Adrenal gland (tissue), 12 donors: ENCODE measurements around the gene DNASE1L2. TPM values are rescaled to one million over a fixed set of nuclear protein-coding genes. Genes with fewer than 3 reads are reported as not detected.

ENCODE experiments used
- DNase-seq, 7 donors: peaks; one replicate each; pipeline ENCODE4 v3.0.0-alpha.2; 2019 to 2020
- H3K27ac ChIP-seq, 5 donors: fragments of 200-600 bp; sonication (generic) in 4 of 5; 1 replicate in 3 of 5; 2 replicates in 2 of 5; pipeline versions ENCODE4 v1.5.1 to v1.8.0; 2016 to 2020; ENCODE audit warnings: mild to moderate bottlenecking in 1 of 5
- H3K27me3 ChIP-seq: fragments of 200-600 bp; 2 replicates; pipeline ENCODE4 v1.8.0; 2021
- H3K36me3 ChIP-seq, 2 donors: fragments of 200-600 bp; replicated peaks in 1 of 2; 1 replicate in 1 of 2; 2 replicates in 1 of 2; pipeline versions ENCODE4 v1.5.1 to v1.8.0; 2018 to 2022
- H3K4me1 ChIP-seq, 2 donors: fragments of 200-600 bp; replicated peaks in 1 of 2; 1 replicate in 1 of 2; 2 replicates in 1 of 2; pipeline versions ENCODE4 v1.5.1 to v1.8.0; 2018 to 2021
- H3K4me3 ChIP-seq, 4 donors: fragments of 200-600 bp; sonication (generic) in 3 of 4; one replicate each; pipeline ENCODE4 v1.5.1; 2016 to 2018
- H3K9me3 ChIP-seq, 3 donors: fragments of 200-600 bp; sonication (generic) in 1 of 3; replicated peaks in 1 of 3; 1 replicate in 2 of 3; 2 replicates in 1 of 3; pipeline versions ENCODE4 v1.5.1 to v1.8.0; 2016 to 2021
- POLR2A ChIP-seq, 2 donors: fragments of 450-650 bp; IDR thresholded peaks; one replicate each; pipeline ENCODE4 v1.6.1; 2017; ENCODE audit warnings: antibody characterized with exemption in 2 of 2, mild to moderate bottlenecking in 2 of 2, moderate library complexity in 1 of 2
- WGBS, 4 donors: extraction: QIAGEN DNeasy Blood & Tissue Kit in 2 of 4; methylation state at CpG; one replicate each; pipeline versions ENCODE4 v1.1.5 to v1.1.7; 2013 to 2017; 5-methylcytosine and 5-hydroxymethylcytosine counted together
- intact Hi-C, 2 donors: fragments of 100-400 bp; cut with DNase I; formaldehyde crosslinking; loops; one replicate each; pipeline versions ENCODE4 v1.14.1 to v1.15.0; 2022 to 2023
- polyA plus RNA-seq, 3 donors: library from polyadenylated mRNA; stranded (reverse); fragments of 200-250 nt in 2 of 3; fragments of 350-450 nt in 1 of 3; fragmentation: Illumina TruSeq in 1 of 3; extraction: RNeasy Lipid Tissue Mini Kit (QIAGEN cat#74804) in 1 of 3; gene quantifications; one replicate each; pipeline ENCODE4 v1.2.3, GENCODE V29; 2013 to 2014
- total RNA-seq, 9 donors: library from RNA; depleted of rRNA in 4 of 9; stranded (reverse); fragments of >200 nt in 4 of 9; fragments of 120-200 nt in 1 of 9; fragmentation: NEBNext Ultra II Directional in 1 of 9; extraction: Animal tissue kit (Norgen Biotek cat#: 25700) in 1 of 9; gene quantifications; one replicate each; pipeline versions ENCODE4 v1.1.0 to v1.2.4, GENCODE V29; 2013 to 2023
- TF ChIP-seq, protein P1 (sequence below), 6 experiments: fragments of 450-650 bp in 4 of 6; fragments of 200-600 bp in 2 of 6; sonication (generic) in 1 of 6; IDR thresholded peaks; 1 replicate in 5 of 6; 2 replicates in 1 of 6; pipeline versions ENCODE4 v1.5.1 to v1.8.0; 2016 to 2021; ENCODE audit warnings: antibody characterized with exemption in 6 of 6, mild to moderate bottlenecking in 2 of 6, moderate library complexity in 1 of 6
- donor health status: healthy with polysubstance abuse.
- donor health status: Bipolar disorder and iron deficiency.
- donor health status: DM: yes; HTN: yes; CAD: no.
- donor health status: DM: no; HTN: no; CAD: no.
- donor health status: DM: no; HTN: no; CAD: no.
- donor health status: DM: yes; HTN: yes; CAD: no.

The DNASE1L2 gene
- total and polyA plus RNA-seq, 12 donors, result 0.25 to 6.0 (median 0.89) TPM; not detected in 2

DNA sequence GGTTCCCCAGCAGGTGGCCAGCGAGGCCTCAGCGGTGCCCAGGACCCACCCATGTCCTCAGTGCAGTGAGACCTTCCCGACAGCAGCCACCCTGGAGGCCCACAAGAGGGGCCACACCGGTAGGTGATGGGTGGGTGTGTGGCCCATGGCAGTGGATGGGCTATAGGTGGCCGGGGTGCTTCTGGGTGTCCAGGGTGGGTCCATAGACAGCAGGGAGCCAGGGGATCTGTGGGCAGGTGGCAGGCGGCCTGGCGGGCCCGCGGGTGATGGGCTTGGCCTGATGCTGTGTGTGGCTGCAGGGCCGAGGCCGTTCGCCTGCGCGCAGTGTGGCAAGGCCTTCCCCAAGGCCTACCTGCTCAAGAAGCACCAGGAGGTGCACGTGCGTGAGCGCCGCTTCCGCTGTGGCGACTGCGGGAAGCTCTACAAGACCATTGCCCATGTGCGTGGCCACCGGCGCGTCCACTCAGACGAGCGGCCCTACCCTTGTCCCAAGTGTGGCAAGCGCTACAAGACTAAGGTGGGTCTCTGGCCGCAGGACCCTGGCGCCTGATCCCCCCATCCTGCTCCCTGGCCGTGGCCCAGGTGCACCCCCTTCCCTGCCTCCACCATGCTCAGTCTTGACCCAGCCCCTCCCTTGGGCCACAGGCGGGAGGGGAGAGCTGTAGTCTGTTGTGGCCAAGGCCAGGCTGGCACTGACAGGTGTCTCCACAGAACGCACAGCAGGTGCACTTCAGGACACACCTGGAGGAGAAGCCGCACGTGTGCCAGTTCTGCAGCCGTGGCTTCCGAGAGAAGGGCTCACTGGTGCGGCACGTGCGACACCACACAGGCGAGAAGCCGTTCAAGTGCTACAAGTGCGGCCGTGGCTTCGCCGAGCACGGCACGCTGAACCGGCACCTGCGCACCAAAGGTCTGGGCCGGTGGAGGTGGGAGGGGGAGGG is 2.1 kb upstream of the DNASE1L2 start:
- H3K27ac ChIP-seq, result no peak overlapping the region
- peaks cover 12 to 23% of the 10 kb centered on the region in 2 donors for H3K4me1 ChIP-seq
- H3K27me3 ChIP-seq, result peaks cover 9% of the 10 kb centered on the region
- no peaks in the 10 kb centered on the region for H3K9me3 ChIP-seq
- TF ChIP-seq, protein P1, sequence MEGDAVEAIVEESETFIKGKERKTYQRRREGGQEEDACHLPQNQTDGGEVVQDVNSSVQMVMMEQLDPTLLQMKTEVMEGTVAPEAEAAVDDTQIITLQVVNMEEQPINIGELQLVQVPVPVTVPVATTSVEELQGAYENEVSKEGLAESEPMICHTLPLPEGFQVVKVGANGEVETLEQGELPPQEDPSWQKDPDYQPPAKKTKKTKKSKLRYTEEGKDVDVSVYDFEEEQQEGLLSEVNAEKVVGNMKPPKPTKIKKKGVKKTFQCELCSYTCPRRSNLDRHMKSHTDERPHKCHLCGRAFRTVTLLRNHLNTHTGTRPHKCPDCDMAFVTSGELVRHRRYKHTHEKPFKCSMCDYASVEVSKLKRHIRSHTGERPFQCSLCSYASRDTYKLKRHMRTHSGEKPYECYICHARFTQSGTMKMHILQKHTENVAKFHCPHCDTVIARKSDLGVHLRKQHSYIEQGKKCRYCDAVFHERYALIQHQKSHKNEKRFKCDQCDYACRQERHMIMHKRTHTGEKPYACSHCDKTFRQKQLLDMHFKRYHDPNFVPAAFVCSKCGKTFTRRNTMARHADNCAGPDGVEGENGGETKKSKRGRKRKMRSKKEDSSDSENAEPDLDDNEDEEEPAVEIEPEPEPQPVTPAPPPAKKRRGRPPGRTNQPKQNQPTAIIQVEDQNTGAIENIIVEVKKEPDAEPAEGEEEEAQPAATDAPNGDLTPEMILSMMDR (IDR thresholded peaks at IDR 0.05), result no peak
- TF ChIP-seq POLR2A (IDR thresholded peaks at IDR 0.05), result no peak
- H3K36me3 ChIP-seq, result peaks cover 0 to 61% of the 10 kb centered on the region in 2 donors
- no peak for DNase-seq
- WGBS, 4 donors, result 95 to 98% (median 96%) methylated on average over 21 to 51 of the region's 51 CpGs; no CpG with 5 or more reads in 1 of the 4 donors
- intact Hi-C loops, result no loop called here
- H3K4me3 ChIP-seq, result no peak overlapping the region

DNA sequence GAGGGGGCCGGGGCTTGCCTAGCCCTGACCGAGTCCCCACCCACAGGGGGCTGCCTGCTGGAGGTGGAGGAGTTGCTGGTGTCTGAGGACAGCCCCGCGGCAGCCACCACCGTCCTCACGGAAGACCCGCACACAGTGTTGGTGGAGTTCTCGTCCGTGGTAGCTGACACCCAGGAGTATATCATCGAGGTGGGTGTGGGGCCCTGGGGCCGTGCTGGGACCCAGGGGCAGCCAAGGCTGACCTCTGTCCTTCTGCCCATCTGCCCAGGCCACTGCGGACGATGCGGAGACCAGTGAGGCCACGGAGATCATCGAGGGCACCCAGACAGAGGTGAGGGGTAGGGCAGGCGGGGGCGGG is 1.5 kb upstream of the DNASE1L2 start:
- no peak overlapping the region for H3K4me3 ChIP-seq
- H3K9me3 ChIP-seq, result no peaks in the 10 kb centered on the region
- DNase-seq, result no peak
- TF ChIP-seq, protein P1 (IDR thresholded peaks at IDR 0.05), result no peak
- TF ChIP-seq POLR2A (IDR thresholded peaks at IDR 0.05), result no peak
- no peak overlapping the region for H3K27ac ChIP-seq
- H3K27me3 ChIP-seq, result peaks cover 9% of the 10 kb centered on the region
- peaks cover 12 to 23% of the 10 kb centered on the region in 2 donors for H3K4me1 ChIP-seq
- intact Hi-C loops, result no loop called here
- WGBS, 4 donors, result 92 to 100% (median 93%) methylated on average over 7 to 18 of the region's 18 CpGs
- H3K36me3 ChIP-seq, result peaks cover 0 to 55% of the 10 kb centered on the region in 2 donors

DNA sequence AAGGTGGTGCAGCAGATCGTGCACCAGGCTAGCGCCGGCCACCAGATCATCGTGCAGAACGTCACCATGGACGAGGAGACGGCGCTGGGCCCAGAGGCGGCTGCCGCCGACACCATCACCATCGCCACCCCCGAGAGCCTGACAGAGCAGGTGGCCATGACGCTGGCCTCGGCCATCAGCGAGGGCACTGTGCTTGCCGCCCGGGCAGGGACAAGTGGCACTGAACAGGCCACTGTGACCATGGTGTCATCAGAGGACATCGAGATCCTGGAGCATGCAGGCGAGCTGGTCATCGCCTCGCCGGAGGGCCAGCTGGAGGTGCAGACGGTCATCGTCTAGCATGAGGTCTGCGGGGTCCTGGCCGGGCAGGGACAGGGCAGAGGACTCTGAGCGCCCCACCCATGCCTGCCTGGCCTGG is 1.0 kb upstream of the DNASE1L2 start:
- 87 to 97% (median 95%) methylated on average over 6 to 28 of the region's 28 CpGs for WGBS, 4 donors
- DNase-seq, result no peak
- no peak for TF ChIP-seq POLR2A (IDR thresholded peaks at IDR 0.05)
- TF ChIP-seq, protein P1 (IDR thresholded peaks at IDR 0.05), result no peak
- Histone ChIP-seq H3K27ac (no peak overlapping the region), H3K9me3 (no peaks in the 10 kb centered on the region), H3K4me3 (no peak overlapping the region), H3K36me3 (peaks cover 0 to 52% of the 10 kb centered on the region in 2 donors), H3K27me3 (peaks cover 9% of the 10 kb centered on the region), H3K4me1 (peaks cover 12 to 23% of the 10 kb centered on the region in 2 donors)
- intact Hi-C loops, result no loop called here

DNA sequence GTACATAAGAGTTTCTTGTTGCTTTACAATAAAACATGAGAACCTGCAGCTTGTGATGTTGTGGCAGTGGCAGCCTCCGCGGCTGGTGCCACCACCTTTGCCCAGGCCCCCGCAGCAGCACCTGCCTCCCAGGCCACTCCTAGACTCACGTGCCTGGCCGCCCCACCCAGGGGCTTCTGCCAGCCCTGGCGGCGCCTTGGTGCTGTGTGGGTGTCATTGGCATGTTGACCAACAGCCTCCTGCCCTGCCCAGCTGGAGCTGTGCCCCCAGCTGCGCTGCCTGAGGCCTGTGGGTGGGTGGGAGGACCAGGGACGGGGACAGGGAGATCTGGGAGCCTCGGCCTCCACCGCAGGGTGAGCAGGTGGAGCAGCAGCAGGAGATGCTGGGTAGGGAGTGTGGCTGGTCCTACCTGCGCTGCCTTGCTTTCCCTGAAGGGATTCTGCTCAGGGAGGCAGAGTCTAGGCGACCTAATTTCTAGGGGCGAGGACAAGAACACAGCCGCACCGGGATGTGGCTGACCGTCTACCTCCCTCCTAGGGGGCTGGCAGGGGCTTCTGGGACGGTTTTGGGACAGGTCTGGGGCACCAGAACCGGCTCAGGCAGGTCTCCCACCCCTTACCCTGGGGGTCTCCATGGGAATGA is 428 bp upstream of the DNASE1L2 start:
- no peak for DNase-seq
- Histone ChIP-seq H3K4me3 (no peak overlapping the region), H3K27me3 (peaks cover 9% of the 10 kb centered on the region), H3K36me3 (peaks cover 0 to 50% of the 10 kb centered on the region in 2 donors), H3K9me3 (no peaks in the 10 kb centered on the region), H3K27ac (no peak overlapping the region), H3K4me1 (peaks cover 12 to 21% of the 10 kb centered on the region in 2 donors)
- 50 to 82% (median 76%) methylated on average over 2 to 19 of the region's 19 CpGs for WGBS, 4 donors
- TF ChIP-seq, protein P1 (IDR thresholded peaks at IDR 0.05), result no peak
- TF ChIP-seq POLR2A (IDR thresholded peaks at IDR 0.05), result no peak
- intact Hi-C loops, result no loop called here
